Measurements from ENCODE around the gene GNS. TPM values are rescaled to one million over a fixed set of nuclear protein-coding genes. Genes with fewer than 3 reads are reported as not detected.

Gene GNS
- total RNA-seq, 1 experiment from 2014 or later, result 26.0 TPM

DNA sequence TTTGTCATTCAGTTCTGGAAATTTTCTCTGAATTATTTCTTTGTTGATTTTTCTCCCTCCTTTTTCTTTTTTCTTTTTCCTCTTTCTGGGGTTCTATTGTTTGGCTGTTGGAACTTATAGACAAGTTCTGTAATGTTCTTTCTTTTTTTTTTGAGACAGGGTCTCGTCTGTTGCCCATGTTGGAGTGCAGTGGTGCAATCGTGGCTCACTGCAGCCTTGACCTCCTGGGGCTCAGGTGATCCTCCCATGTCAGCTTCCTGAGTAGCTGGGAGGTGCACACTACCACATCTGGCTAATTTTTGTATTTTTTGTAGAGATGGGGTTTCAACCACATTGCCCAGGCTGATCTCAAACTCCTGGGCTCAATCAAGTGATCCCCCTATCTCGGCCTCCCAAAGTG lies 35.1 kb upstream of the GNS start:
- Mint-ChIP-seq H3K27me3 (ENCODE audit: low read depth) (no peaks in the 10 kb centered on the region; the same call in 1 of the 2 replicates), H3K4me3 (no peak overlapping the region), H3K27ac (no peak overlapping the region), H3K36me3 (ENCODE audit: insufficient read depth in 1 of 3, low read depth in 3 of 3) (no peaks in the 10 kb centered on the region), H3K9me3 (no peaks in the 10 kb centered on the region), H3K4me1 (peaks cover 4 to 8% of the 10 kb centered on the region in 2 experiments)
- no peak overlapping the region for H3K9ac ChIP-seq (ENCODE audit: extremely low read depth, insufficient read length, low read length)
- H3K23ac ChIP-seq (ENCODE audit: insufficient read length, low read depth, low read length), result no peak overlapping the region
- no peak overlapping the region for H2AFZ ChIP-seq (ENCODE audit: low read length)
- no peak overlapping the region for H2AK5ac ChIP-seq (ENCODE audit: insufficient read length, low read length)
- no peaks in the 10 kb centered on the region for H3K79me1 ChIP-seq (ENCODE audit: insufficient read depth, low read depth, low read length, poor library complexity, severe bottlenecking)
- H4K8ac ChIP-seq (replicated peaks; ENCODE audit: insufficient read length, low read depth, low read length), result no peak overlapping the region
- no peaks in the 10 kb centered on the region for H3K27me3 ChIP-seq (ENCODE audit: insufficient read depth, low read length)
- H3K23me2 ChIP-seq (ENCODE audit: insufficient read length, low read depth, low read length, poor library complexity, severe bottlenecking), result no peaks in the 10 kb centered on the region
- H3K4me2 ChIP-seq (ENCODE audit: insufficient read depth, insufficient read length, low read length), result no peak overlapping the region
- no peak for DNase-seq
- H3T11ph ChIP-seq (ENCODE audit: low read length), result no peak overlapping the region
- no peak overlapping the region for H4K5ac ChIP-seq (ENCODE audit: insufficient read length, low read depth, low read length)
- H3K9me3 ChIP-seq (ENCODE audit: control insufficient read depth, low read depth, low read length), result no peaks in the 10 kb centered on the region
- no peak overlapping the region for H2BK15ac ChIP-seq (ENCODE audit: low read depth, low read length)
- no peak overlapping the region for H4K91ac ChIP-seq (ENCODE audit: insufficient read length, low read depth, low read length)
- no peak overlapping the region for H2BK20ac ChIP-seq (ENCODE audit: low read depth, low read length, poor library complexity, severe bottlenecking)
- H4K20me1 ChIP-seq (ENCODE audit: control insufficient read depth, insufficient read depth, insufficient read length), result no peaks in the 10 kb centered on the region
- no peak overlapping the region for H2BK5ac ChIP-seq (ENCODE audit: insufficient read length, low read length)
- WGBS (ENCODE audit: extremely low coverage, insufficient read length, low lambda C conversion rate), result no CpG with 5 or more reads among the region's 3 CpGs
- no peak overlapping the region for H3K18ac ChIP-seq (ENCODE audit: insufficient read length, low read depth, low read length)
- no peak overlapping the region for H2BK12ac ChIP-seq (ENCODE audit: insufficient read length, low read depth, low read length)
- H3K4me1 ChIP-seq (ENCODE audit: insufficient read depth, low read length), result no peaks in the 10 kb centered on the region
- no peak overlapping the region for H3K56ac ChIP-seq (ENCODE audit: insufficient read length, low read depth, low read length)
- TF ChIP-seq CTCF (conservative IDR thresholded peaks at IDR 0.05), result no peak
- H3K27ac ChIP-seq (ENCODE audit: insufficient read length, low read depth, low read length), result no peak overlapping the region
- no peak overlapping the region for H3K14ac ChIP-seq (ENCODE audit: insufficient read depth, low read length)
- no peak overlapping the region for H2BK120ac ChIP-seq (ENCODE audit: low read depth, low read length, poor library complexity, severe bottlenecking)
- H3K79me2 ChIP-seq (ENCODE audit: insufficient read depth, low read length), result no peaks in the 10 kb centered on the region
- no peak overlapping the region for H3K4ac ChIP-seq (ENCODE audit: low read depth, low read length)
